Measurements from ENCODE around the gene MYBPC1. TPM values are rescaled to one million over a fixed set of nuclear protein-coding genes. Genes with fewer than 3 reads are reported as not detected.

Gene MYBPC1
- total RNA-seq, 3 donors from 2014 or later: not detected

DNA sequence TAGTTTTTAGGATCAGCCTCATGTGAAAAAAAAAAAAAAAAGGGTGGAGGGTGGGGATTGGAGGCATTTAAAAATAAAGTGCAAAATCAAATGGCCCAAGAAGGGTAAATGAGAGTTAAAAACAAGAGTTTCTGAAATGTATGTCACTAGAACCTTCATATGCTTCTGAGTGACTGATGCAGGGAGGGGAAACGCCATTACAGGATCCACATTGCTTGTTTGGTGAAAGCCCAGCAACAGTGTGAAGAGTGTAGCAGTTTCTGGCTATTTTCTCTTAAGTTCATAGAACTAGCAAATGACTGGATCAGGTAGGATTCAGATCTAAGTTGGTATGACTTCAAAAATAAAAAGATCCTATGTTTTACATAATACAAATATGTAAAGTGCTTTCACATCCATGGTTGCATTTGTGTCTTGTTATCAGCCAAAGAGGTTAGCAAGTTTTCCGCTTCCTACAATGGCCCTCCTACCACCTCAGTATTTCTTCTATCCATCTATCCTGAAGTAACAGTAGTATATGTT lies 105.6 kb downstream of the MYBPC1 start:
- H3K27me3 Mint-ChIP-seq (ENCODE audit: low read depth): no peaks in the 10 kb centered on the region
- H3K36me3 Mint-ChIP-seq (ENCODE audit: insufficient read depth): no peaks in the 10 kb centered on the region
- ATAC-seq (no peak), DNase-seq (no peak)
- peaks cover 33% of the 10 kb centered on the region for H3K4me1 Mint-ChIP-seq (ENCODE audit: low read depth)
- no peak overlapping the region for H3K4me3 Mint-ChIP-seq
- H3K9me3 Mint-ChIP-seq: no peaks in the 10 kb centered on the region

DNA sequence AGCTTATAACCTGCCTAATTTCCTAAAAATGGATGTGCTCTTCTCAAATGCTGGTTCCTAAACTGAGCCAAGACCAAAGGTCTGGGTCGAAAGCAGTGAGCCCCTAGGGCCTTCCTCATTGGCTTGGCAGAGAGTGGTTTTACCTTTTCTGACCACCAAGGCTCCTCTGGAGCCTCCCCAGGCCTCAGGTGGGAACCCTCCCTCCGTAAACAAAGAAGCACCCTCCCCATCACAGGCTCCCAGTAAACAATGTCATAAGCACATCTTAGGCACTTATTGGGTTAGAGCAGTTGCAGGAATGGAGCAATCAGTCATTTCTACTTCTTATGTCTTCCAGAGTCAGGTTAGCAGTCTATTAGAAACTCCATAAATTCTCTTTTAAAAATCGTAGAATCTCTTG lies 108.7 kb downstream of the MYBPC1 start:
- Mint-ChIP-seq H3K4me3 (no peak overlapping the region), H3K27me3 (ENCODE audit: low read depth) (no peaks in the 10 kb centered on the region), H3K4me1 (ENCODE audit: low read depth) (peaks cover 16% of the 10 kb centered on the region), H3K36me3 (ENCODE audit: insufficient read depth) (no peaks in the 10 kb centered on the region), H3K9me3 (no peaks in the 10 kb centered on the region)
- no peak for DNase-seq
- no peak for ATAC-seq

DNA sequence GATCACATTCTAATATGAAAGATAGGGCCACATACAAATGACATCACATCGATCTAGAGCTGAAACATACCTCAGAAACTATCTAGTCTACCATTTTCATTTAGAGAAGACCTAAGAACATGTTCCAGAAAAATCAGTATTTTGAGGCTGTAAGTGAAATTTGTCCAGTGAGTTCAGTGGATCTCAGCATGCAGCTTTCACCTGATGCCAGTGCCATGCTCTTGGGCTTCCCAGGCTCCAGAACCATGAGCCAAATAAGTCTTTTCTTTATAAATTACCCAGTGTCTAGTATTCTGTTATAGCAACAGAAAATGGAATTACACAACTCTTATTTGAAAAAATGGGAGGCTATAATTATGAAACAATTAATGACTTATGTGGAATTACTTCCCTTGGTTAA lies 111.6 kb downstream of the MYBPC1 start:
- Mint-ChIP-seq H3K9me3 (no peaks in the 10 kb centered on the region), H3K27me3 (ENCODE audit: low read depth) (no peaks in the 10 kb centered on the region), H3K4me1 (ENCODE audit: low read depth) (peaks cover 7% of the 10 kb centered on the region), H3K36me3 (ENCODE audit: insufficient read depth) (no peaks in the 10 kb centered on the region), H3K4me3 (no peak overlapping the region)
- ATAC-seq (no peak), DNase-seq (no peak)

DNA sequence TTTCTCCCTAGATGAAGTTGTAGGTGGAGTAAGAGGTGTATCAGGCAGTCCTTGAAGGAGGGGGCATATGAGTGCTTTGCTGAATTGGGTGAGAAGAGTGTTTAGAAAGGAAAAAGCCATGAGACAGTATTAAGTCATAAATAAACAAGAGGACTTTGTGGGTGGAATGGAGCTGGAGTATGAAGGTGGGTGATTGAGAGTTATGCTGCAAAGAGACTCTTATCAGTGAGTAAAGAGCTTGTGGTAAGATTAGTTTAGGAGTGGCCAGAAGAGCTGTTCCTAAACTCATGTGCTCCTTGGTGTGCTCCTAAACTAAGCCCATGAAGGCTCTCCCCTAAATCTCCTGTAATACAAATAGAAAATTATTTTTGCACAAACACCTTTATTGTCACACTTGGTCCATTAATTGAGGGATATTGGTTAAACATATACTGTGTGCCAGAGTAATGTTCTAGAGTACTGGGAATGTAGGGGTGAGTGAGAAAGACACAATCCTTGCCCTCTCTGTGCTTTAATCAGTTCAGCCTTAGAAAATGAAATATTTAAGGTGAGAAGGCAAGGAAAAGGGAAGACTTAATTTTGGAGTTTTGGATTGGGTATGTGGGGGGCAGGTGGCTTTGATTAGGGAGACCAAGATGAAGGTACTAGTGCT lies 112.5 kb downstream of the MYBPC1 start:
- no peaks in the 10 kb centered on the region for H3K27me3 Mint-ChIP-seq (ENCODE audit: low read depth)
- no peaks in the 10 kb centered on the region for H3K9me3 Mint-ChIP-seq
- DNase-seq: no peak

DNA sequence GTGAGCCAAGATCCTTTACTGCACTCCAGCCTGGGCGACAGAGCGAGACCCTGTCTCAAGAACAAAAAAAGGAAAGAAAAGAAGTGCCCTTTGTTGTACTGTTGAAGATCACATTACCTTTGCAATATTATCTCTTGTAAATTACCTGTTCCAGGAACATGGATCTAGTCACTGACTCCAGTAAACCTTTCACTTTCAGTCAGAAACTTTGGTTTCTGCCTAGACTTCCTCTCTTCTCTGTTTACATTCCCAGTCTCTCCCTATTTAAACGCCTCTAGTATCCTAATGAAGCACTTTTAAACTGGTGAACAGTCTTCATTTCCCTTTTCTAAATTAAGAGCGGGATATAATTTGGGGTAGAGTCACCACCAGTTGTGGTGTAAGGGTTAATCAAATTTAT lies 115.5 kb downstream of the MYBPC1 start:
- DNase-seq (no peak), ATAC-seq (no peak)
- Mint-ChIP-seq H3K27me3 (ENCODE audit: low read depth) (no peaks in the 10 kb centered on the region), H3K4me1 (ENCODE audit: low read depth) (peaks cover 7% of the 10 kb centered on the region), H3K4me3 (no peak overlapping the region), H3K36me3 (ENCODE audit: insufficient read depth) (no peaks in the 10 kb centered on the region), H3K9me3 (no peaks in the 10 kb centered on the region)

More for the DNA sequence above, 112.5 kb downstream of the MYBPC1 start:
- Mint-ChIP-seq H3K4me3 (no peak overlapping the region), H3K36me3 (ENCODE audit: insufficient read depth) (no peaks in the 10 kb centered on the region), H3K4me1 (ENCODE audit: low read depth) (peaks cover 7% of the 10 kb centered on the region)
- ATAC-seq: no peak

DNA sequence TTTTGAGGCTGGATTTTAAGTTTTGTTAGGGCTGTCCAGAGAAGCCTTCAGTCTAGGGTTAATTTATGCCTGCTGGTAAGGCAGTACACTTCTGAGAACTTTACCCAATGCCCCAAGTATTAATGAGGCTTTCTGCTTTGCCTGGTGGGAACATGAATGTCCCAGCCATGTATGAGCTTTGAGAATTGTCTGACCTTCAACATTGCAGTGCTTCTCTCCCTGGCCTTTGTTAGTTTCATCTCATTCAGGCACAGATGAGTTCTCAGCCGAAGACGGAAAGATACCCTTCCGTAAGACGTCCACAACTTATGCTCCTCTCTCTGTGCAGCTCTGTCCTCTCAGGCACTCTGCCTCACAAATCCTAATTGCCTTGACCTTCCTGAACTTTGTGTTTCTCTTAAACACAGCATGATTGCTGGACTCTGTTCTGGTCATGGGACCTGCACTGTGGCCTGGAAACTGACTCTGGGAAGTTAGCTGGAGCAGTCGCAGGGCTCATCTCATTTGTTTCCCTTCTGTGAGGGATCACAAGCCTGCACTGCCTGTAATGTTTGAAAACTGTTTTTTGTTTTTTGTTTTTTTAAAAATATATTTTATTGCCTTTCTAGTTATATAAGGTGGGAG lies 118.4 kb downstream of the MYBPC1 start:
- no peak for ATAC-seq
- no peak for DNase-seq
- Mint-ChIP-seq H3K4me3 (no peak overlapping the region), H3K4me1 (ENCODE audit: low read depth) (peaks cover 7% of the 10 kb centered on the region), H3K27me3 (ENCODE audit: low read depth) (no peaks in the 10 kb centered on the region), H3K36me3 (ENCODE audit: insufficient read depth) (no peaks in the 10 kb centered on the region), H3K9me3 (no peaks in the 10 kb centered on the region)

DNA sequence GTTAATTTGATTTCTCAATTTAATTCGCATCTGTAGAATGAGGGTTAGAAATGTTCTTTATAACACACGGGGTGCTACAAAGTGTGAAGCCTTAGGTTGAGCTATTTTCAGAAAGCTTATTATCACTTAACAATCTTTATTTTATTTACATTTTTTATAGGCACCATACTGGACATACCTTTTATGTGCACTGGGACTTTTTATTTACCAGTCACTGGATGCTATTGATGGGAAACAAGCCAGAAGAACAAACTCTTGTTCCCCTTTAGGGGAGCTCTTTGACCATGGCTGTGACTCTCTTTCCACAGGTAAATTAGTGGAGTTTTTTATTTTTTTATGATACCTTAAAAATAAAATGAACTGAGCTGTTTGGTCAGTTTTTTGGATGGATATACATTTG lies 119.2 kb downstream of the MYBPC1 start:
- ATAC-seq: no peak
- H3K36me3 Mint-ChIP-seq (ENCODE audit: insufficient read depth): no peaks in the 10 kb centered on the region

DNA sequence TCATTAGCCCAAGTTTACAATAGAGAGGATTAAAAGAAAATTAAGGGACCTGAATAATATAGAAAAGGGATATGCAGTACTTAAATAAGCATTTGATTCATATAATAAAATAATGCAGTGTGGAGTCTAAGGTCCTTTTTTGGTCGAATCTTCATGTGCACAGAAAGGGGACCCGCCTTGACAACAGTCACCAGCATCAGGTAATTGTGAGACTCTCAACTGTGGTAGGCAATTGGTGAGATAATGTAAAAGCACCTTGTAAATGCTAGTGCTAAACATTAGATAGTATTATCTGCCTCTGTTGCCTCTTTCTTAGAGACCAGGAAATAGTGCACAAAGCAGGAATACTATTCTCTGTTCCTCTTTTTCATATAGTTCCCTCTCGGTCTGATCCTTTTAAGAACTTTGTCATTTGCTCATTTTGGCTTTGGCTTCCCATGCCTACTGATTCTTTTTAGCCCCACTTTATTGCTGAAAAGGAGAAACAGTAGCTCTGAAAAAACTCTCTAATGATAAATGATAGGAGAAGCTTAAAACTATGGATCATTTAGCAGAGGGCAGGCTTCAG lies 120.2 kb downstream of the MYBPC1 start:
- H3K9me3 Mint-ChIP-seq: no peaks in the 10 kb centered on the region
- no peaks in the 10 kb centered on the region for H3K36me3 Mint-ChIP-seq (ENCODE audit: insufficient read depth)
- ATAC-seq (no peak), DNase-seq (no peak)
- no peak overlapping the region for H3K4me3 Mint-ChIP-seq
- H3K27me3 Mint-ChIP-seq (ENCODE audit: low read depth): no peaks in the 10 kb centered on the region
- no peaks in the 10 kb centered on the region for H3K4me1 Mint-ChIP-seq (ENCODE audit: low read depth)

More for the DNA sequence above, 119.2 kb downstream of the MYBPC1 start:
- peaks cover 6% of the 10 kb centered on the region for H3K4me1 Mint-ChIP-seq (ENCODE audit: low read depth)
- no peaks in the 10 kb centered on the region for H3K27me3 Mint-ChIP-seq (ENCODE audit: low read depth)
- no peak overlapping the region for H3K4me3 Mint-ChIP-seq
- H3K9me3 Mint-ChIP-seq: no peaks in the 10 kb centered on the region
- DNase-seq: no peak

DNA sequence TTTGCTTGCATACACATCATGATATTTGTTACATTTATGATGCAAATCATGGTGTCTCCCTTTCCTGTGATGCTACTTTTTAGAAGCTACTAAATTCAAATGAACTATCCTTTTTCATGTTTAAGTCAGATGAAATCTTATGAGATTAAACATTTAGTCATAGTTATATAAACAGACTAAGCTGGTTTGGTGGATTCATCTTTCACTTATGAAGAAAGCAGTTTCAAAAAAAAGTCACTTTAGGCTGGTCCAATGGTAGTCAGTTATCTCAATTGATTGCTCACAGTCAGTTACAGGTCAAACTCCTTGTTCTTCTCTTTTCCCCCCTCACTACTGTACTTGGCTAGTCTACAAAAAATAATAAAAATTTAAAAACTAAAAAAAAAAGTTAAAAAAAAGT lies 124.8 kb downstream of the MYBPC1 start:
- Mint-ChIP-seq H3K9me3 (no peaks in the 10 kb centered on the region), H3K27me3 (ENCODE audit: low read depth) (no peaks in the 10 kb centered on the region), H3K4me1 (ENCODE audit: low read depth) (no peaks in the 10 kb centered on the region), H3K4me3 (no peak overlapping the region), H3K36me3 (ENCODE audit: insufficient read depth) (peaks cover 6% of the 10 kb centered on the region)
- DNase-seq (no peak), ATAC-seq (no peak)

DNA sequence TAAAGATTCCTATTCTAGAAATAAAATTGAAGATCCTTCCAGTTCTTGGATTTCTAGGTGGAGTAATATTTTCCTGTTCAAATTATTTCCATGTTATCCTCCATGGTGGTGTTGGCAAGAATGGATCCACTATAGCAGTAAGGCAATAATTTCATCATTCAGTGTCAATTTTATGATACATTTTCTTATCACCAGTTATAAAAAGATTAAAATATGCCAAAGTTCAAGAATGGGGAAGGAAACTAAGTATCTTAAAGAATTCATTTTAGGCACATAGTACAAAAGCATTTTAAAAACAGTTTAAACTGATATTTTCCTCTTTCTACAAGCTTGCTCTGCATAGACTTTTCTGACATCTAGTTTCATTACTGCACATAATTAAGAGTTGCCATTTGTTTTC lies 125.3 kb downstream of the MYBPC1 start:
- Mint-ChIP-seq H3K36me3 (ENCODE audit: insufficient read depth) (peaks cover 6% of the 10 kb centered on the region), H3K27me3 (ENCODE audit: low read depth) (no peaks in the 10 kb centered on the region), H3K4me1 (ENCODE audit: low read depth) (no peaks in the 10 kb centered on the region), H3K4me3 (no peak overlapping the region), H3K9me3 (no peaks in the 10 kb centered on the region)
- ATAC-seq: no peak
- no peak for DNase-seq

DNA sequence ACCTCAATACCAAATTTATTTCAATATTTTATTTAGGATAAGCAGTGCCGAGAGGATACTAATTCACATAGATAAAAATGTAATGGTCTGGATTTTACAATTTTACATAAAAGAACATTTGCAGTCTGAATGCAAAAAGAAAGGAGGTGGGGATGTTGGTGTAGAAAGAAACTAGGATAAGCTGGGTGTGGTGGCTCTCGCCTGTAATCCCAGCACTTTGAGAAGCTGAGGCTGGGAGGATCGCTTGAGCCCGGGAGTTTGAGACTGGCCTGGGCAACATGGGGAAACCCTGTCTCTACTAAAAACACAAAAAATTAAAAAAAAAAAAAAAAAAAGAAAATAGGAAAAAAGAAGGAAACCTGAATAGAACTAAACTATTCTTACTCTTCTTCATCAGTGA lies 127.6 kb downstream of the MYBPC1 start:
- no peak for ATAC-seq
- no peaks in the 10 kb centered on the region for H3K9me3 Mint-ChIP-seq
- no peaks in the 10 kb centered on the region for H3K4me1 Mint-ChIP-seq (ENCODE audit: low read depth)
- no peak overlapping the region for H3K4me3 Mint-ChIP-seq
- peaks cover 10% of the 10 kb centered on the region for H3K36me3 Mint-ChIP-seq (ENCODE audit: insufficient read depth)
- DNase-seq: no peak
- H3K27me3 Mint-ChIP-seq (ENCODE audit: low read depth): no peaks in the 10 kb centered on the region

DNA sequence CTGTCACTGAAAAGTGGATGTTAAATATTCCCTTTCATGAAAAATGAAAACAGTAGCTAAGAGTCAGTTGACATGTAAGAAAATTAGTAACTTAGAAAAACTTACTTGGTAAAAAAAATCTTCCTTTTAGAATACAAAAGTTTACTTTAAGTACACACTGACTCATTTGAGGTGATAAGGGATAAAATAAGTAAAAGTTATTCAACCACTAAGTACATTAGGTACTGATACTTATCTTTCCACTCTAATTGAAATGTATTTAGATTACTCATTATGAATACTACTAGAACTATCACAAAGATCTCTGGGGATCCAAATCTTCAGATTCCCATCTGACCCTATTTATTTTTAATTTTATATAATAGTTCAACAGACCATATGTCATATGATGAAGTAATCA lies 132.3 kb downstream of the MYBPC1 start:
- peaks cover 18% of the 10 kb centered on the region for H3K36me3 Mint-ChIP-seq (ENCODE audit: insufficient read depth)
- no peak for DNase-seq
- H3K27me3 Mint-ChIP-seq (ENCODE audit: low read depth): no peaks in the 10 kb centered on the region
- no peak overlapping the region for H3K4me3 Mint-ChIP-seq
- no peaks in the 10 kb centered on the region for H3K4me1 Mint-ChIP-seq (ENCODE audit: low read depth)
- no peak for ATAC-seq
- no peaks in the 10 kb centered on the region for H3K9me3 Mint-ChIP-seq

DNA sequence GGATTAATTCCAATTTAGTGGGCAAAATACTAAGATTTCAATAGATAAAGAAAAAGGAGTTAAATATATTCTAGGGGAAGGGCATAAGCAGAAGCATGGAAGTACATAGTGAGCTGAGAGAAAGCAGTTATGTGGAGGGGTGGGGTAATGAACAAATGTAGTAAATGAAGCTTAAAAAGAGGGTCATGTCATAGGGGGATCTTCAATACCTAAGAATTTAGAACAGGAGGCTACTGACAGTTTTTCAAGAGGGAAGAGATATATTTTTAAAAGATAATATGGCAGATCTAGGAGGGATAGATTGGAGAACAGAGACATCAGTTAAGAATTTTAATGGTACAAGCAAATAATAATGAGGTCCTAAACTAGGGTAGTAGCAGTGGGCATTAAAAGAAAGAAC lies 135.1 kb downstream of the MYBPC1 start:
- no peaks in the 10 kb centered on the region for H3K9me3 Mint-ChIP-seq
- no peak overlapping the region for H3K4me3 Mint-ChIP-seq
- no peaks in the 10 kb centered on the region for H3K27me3 Mint-ChIP-seq (ENCODE audit: low read depth)
- ATAC-seq (no peak), DNase-seq (no peak)
- peaks cover 16% of the 10 kb centered on the region for H3K36me3 Mint-ChIP-seq (ENCODE audit: insufficient read depth)
- H3K4me1 Mint-ChIP-seq (ENCODE audit: low read depth): no peaks in the 10 kb centered on the region

DNA sequence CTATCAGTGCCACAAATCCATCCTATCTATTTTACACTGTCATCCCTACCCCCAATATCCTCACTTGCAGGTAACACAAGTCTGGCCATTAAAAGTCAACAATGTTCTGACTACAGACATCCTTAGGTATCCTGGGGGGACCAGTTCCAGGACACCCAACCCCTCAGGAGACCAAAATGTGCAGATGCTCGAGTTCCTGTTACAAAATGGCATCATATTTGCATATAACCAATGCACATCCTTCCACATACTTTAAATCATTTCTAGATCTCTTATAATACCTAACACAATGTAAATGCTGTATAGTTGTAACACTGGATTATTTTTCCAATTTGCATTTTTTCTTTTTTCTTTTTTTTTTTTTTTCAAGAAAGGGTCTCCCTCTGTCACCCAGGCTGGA lies 137.5 kb downstream of the MYBPC1 start:
- Mint-ChIP-seq H3K36me3 (ENCODE audit: insufficient read depth) (peaks cover 12% of the 10 kb centered on the region), H3K27me3 (ENCODE audit: low read depth) (no peaks in the 10 kb centered on the region), H3K4me1 (ENCODE audit: low read depth) (no peaks in the 10 kb centered on the region), H3K9me3 (no peaks in the 10 kb centered on the region), H3K4me3 (no peak overlapping the region)
- no peak for ATAC-seq
- DNase-seq: no peak

DNA sequence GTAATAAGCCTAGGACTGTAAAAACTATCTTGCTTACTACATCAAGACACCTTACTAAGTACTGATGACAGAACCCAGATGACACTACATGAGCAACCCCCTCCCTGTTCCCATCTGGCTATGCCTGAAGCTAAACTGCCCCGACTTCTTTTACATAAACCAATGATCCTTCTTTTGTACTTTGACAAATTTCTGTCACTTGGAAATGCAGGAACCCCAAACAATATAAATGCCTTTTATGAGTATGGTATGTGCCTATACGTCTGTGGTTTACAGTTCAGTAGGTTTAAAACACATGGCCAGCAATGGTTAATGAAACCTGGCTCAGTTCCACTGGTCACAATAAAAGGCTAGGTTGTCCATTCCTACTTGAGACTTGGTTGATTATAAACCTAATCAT lies 138.4 kb downstream of the MYBPC1 start:
- H3K36me3 Mint-ChIP-seq (ENCODE audit: insufficient read depth): peaks cover 14% of the 10 kb centered on the region
- H3K27me3 Mint-ChIP-seq (ENCODE audit: low read depth): no peaks in the 10 kb centered on the region

More for the DNA sequence above, 138.4 kb downstream of the MYBPC1 start:
- no peak for ATAC-seq
- DNase-seq: no peak
- Mint-ChIP-seq H3K4me3 (no peak overlapping the region), H3K9me3 (no peaks in the 10 kb centered on the region), H3K4me1 (ENCODE audit: low read depth) (no peaks in the 10 kb centered on the region)
